Transverse colon (tissue), 4 donors: ENCODE data around the gene RNPEPL1. TPM values are rescaled to one million over a fixed set of nuclear protein-coding genes. Genes with fewer than 3 reads are reported as not detected.
A peak's percentile ranks its signal among the peaks of the same experiment; 100 is the strongest.

ENCODE experiments used
- DNase-seq: peaks from one replicate; pipeline ENCODE4 v3.0.0-alpha.2; 2019
- H3K27ac ChIP-seq, 4 donors: fragments of 200-600 bp; sonication (generic); 2 replicates each; pipeline ENCODE4 v1.5.1; 2016 to 2018; ENCODE audit warnings: inconsistent platforms in 4 of 4
- H3K27me3 ChIP-seq: fragments of 200-600 bp; sonication (generic); 2 replicates; pipeline ENCODE4 v1.5.1; 2017; ENCODE audit warnings: inconsistent platforms
- H3K36me3 ChIP-seq, 4 donors: fragments of 200-600 bp; sonication (generic); 2 replicates each; pipeline ENCODE4 v1.5.1; 2017 to 2019; ENCODE audit warnings: inconsistent platforms in 4 of 4
- H3K4me1 ChIP-seq, 4 donors: fragments of 200-600 bp; sonication (generic); 2 replicates each; pipeline ENCODE4 v1.5.1; 2017 to 2020; ENCODE audit warnings: inconsistent platforms in 4 of 4
- H3K4me3 ChIP-seq, 4 donors: fragments of 200-600 bp; sonication (generic); 1 replicate in 1 of 4; 2 replicates in 3 of 4; pipeline versions ENCODE4 v1.5.1 to v1.6.1; 2017 to 2019; ENCODE audit warnings: inconsistent platforms in 4 of 4
- H3K9me3 ChIP-seq, 2 donors: fragments of 200-600 bp; sonication (generic); 2 replicates each; pipeline ENCODE4 v1.5.1; 2017 to 2019; ENCODE audit warnings: inconsistent platforms in 2 of 2
- EP300 ChIP-seq: sonication (generic); formaldehyde crosslinking; IDR thresholded peaks from one replicate; pipeline ENCODE4 v1.6.1; 2017; ENCODE audit warnings: antibody characterized with exemption, low read depth
- POLR2A ChIP-seq: fragments of 450-650 bp; IDR thresholded peaks from one replicate; pipeline ENCODE4 v1.6.1; 2016; ENCODE audit warnings: antibody characterized with exemption, mild to moderate bottlenecking, moderate library complexity
- POLR2AphosphoS5 ChIP-seq, 3 donors: sonication (generic); formaldehyde crosslinking; IDR thresholded peaks; one replicate each; pipeline ENCODE4 v1.6.1; 2016; ENCODE audit warnings: antibody characterized with exemption in 3 of 3
- WGBS, 2 donors: methylation state at CpG; one replicate each; pipeline ENCODE4 v1.1.5; 2018; ENCODE audit warnings: low coverage in 1 of 2; 5-methylcytosine and 5-hydroxymethylcytosine counted together
- in situ Hi-C, 4 donors: fragments of 200-750 bp; cut with MboI; loops; one replicate each; pipeline versions ENCODE4 v1.15.0 to v1.15.1; 2017; ENCODE audit warnings: low sequenced_read_pairs in 3 of 4, low pct_ligation_motif_present in 1 of 4, low pct_unique_long_range_greater_than_20kb in 1 of 4
- intact Hi-C: fragments of 100-400 bp; cut with DNase I; formaldehyde crosslinking; loops from one replicate; pipeline ENCODE4 v1.15.1; 2023; ENCODE audit warnings: low total_unique reads
- total RNA-seq, 4 donors: library from RNA; depleted of rRNA; stranded (reverse); fragments of >200 nt; gene quantifications; one replicate each; pipeline ENCODE4 v1.1.0, GENCODE V29; 2016
- TF ChIP-seq, protein P1 (sequence below), 5 experiments: fragments of 200-600 bp in 3 of 5; fragments of 450-650 bp in 2 of 5; sonication (generic) in 3 of 5; IDR thresholded peaks; 1 replicate in 2 of 5; 2 replicates in 3 of 5; pipeline ENCODE4 v1.5.1; 2016 to 2017; ENCODE audit warnings: antibody characterized with exemption in 5 of 5, inconsistent platforms in 3 of 5, mild to moderate bottlenecking in 2 of 5, moderate library complexity in 1 of 5

The RNPEPL1 gene
- total RNA-seq, 4 donors from 2014 or later: 118 to 208 (median 151) TPM

DNA sequence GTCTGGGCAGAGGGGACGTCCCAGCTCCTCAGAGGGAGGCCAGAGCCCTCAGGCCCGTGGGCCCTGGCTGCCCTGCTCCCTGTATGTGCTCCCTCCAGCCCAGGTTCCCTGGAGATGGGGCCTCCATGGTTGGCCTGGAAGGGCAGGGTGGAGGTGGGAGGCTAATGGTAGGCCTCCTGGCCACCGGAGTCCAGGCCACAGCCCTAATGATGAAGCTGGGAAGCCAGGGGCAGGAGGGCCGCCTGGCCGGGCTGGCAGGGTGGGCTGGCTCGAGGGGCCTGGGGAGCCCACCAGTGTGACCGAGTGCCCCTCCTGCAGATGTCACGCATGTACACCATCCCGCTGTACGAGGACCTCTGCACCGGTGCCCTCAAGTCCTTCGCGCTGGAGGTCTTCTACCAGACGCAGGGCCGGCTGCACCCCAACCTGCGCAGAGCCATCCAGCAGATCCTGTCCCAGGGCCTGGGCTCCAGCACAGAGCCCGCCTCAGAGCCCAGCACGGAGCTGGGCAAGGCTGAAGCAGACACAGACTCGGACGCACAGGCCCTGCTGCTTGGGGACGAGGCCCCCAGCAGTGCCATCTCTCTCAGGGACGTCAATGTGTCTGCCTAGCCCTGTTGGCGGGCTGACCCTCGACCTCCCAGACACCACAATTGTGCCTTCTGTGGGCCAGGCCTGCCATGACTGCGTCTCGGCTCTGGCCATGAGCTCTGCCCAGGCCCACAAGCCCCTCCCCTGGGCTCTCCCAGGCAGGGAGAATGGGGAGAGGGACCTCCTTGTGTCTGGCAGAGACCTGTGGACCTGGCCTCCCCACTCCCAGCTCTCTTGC is 9.2 kb downstream of the RNPEPL1 start:
- Histone ChIP-seq H3K36me3 (peaks cover 0 to 23% (median 4%) of the 10 kb centered on the region in 4 donors), H3K4me1 (peaks cover 8 to 18% (median 12%) of the 10 kb centered on the region in 4 donors), H3K27ac (no peak overlapping the region), H3K9me3 (no peaks in the 10 kb centered on the region), H3K4me3 (no peak overlapping the region), H3K27me3 (no peaks in the 10 kb centered on the region)
- TF ChIP-seq, protein P1, sequence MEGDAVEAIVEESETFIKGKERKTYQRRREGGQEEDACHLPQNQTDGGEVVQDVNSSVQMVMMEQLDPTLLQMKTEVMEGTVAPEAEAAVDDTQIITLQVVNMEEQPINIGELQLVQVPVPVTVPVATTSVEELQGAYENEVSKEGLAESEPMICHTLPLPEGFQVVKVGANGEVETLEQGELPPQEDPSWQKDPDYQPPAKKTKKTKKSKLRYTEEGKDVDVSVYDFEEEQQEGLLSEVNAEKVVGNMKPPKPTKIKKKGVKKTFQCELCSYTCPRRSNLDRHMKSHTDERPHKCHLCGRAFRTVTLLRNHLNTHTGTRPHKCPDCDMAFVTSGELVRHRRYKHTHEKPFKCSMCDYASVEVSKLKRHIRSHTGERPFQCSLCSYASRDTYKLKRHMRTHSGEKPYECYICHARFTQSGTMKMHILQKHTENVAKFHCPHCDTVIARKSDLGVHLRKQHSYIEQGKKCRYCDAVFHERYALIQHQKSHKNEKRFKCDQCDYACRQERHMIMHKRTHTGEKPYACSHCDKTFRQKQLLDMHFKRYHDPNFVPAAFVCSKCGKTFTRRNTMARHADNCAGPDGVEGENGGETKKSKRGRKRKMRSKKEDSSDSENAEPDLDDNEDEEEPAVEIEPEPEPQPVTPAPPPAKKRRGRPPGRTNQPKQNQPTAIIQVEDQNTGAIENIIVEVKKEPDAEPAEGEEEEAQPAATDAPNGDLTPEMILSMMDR (IDR thresholded peaks at IDR 0.05): no peak
- TF ChIP-seq EP300 (no peak), POLR2AphosphoS5 (IDR thresholded peaks at IDR 0.05) (no peak), POLR2A (no peak)
- WGBS, 2 donors: 89% methylated on average over 26 of the region's 26 CpGs; no CpG with 5 or more reads in 1 of the 2 donors
- in situ Hi-C loops (no loop called here), intact Hi-C loops (no loop called here)
- no peak for DNase-seq

- Histone ChIP-seq H3K4me1 (peaks cover 8 to 18% (median 12%) of the 10 kb centered on the region in 4 donors), H3K27ac (no peak overlapping the region), H3K9me3 (no peaks in the 10 kb centered on the region), H3K4me3 (no peak overlapping the region), H3K27me3 (no peaks in the 10 kb centered on the region), H3K36me3 (peaks cover 0 to 23% (median 4%) of the 10 kb centered on the region in 4 donors)
- in situ Hi-C loops (no loop called here), intact Hi-C loops (no loop called here)
- TF ChIP-seq EP300 (no peak), POLR2AphosphoS5 (IDR thresholded peaks at IDR 0.05) (no peak), POLR2A (no peak)
- TF ChIP-seq, protein P1 (IDR thresholded peaks at IDR 0.05): no peak
- 96% methylated on average over 9 of the region's 9 CpGs; no CpG with 5 or more reads in 1 of the 2 donors for WGBS, 2 donors
- no peak for DNase-seq
Observed at GRCh38 chr2:240578110-240578450, 9.8 kb downstream of the RNPEPL1 start.

- H3K36me3 ChIP-seq: peaks cover 0 to 23% (median 4%) of the 10 kb centered on the region in 4 donors
- no peak overlapping the region for H3K27ac ChIP-seq
- in situ Hi-C loops (no loop called here), intact Hi-C loops (no loop called here)
- DNase-seq: no peak
- no peak overlapping the region for H3K4me3 ChIP-seq
- WGBS, 2 donors: 96% methylated on average over 8 of the region's 8 CpGs; no CpG with 5 or more reads in 1 of the 2 donors
- TF ChIP-seq EP300: no peak
- no peak for TF ChIP-seq POLR2AphosphoS5 (IDR thresholded peaks at IDR 0.05)
- TF ChIP-seq POLR2A: no peak
- TF ChIP-seq, protein P1 (IDR thresholded peaks at IDR 0.05): no peak
- H3K4me1 ChIP-seq: peaks cover 8 to 18% (median 12%) of the 10 kb centered on the region in 4 donors
- no peaks in the 10 kb centered on the region for H3K9me3 ChIP-seq
- H3K27me3 ChIP-seq: no peaks in the 10 kb centered on the region
Observed at GRCh38 chr2:240578488-240578887, 10.2 kb downstream of the RNPEPL1 start.

DNA sequence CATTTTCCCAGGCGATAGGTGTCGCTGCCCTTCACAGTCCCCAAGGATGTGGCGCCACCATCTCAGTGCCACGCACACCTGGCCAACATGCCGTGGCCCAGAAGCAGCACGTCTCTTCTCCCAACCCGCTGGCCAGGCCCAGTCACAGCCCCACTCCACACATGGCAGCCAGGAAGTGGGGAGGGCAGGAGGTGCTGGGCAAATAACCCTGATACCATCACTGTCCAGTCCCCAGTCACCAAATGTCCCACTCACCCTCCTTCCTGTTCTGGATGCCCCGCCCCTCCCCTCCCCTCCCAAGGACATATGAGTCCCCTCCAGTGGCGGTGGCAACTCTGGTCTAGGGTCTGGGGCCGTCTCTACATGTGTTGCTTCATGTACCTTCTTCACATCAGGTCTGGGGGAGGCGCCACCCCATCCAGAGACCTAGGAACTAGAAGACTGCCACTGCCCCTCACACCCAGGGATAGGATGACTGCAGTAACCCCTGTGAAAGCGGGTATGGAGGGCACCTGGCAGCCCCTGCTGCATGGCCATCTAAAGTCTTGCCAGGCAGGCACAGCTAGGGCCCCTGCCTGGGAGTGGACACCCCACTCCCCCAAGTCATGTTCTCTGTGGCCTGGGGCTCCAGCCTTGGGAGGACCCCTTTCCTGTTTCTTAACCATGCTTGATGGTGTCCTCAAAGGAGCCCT is 10.9 kb downstream of the RNPEPL1 start:
- DNase-seq: no peak
- intact Hi-C loops (no loop called here), in situ Hi-C loops (no loop called here)
- Histone ChIP-seq H3K4me3 (no peak overlapping the region), H3K27ac (peak overlapping the region; percentile 23 to 69 (median 49)), H3K36me3 (peaks cover 0 to 23% (median 4%) of the 10 kb centered on the region in 4 donors), H3K27me3 (no peaks in the 10 kb centered on the region), H3K9me3 (no peaks in the 10 kb centered on the region), H3K4me1 (peaks cover 8 to 19% (median 12%) of the 10 kb centered on the region in 4 donors)
- 91% methylated on average over 11 of the region's 12 CpGs; no CpG with 5 or more reads in 1 of the 2 donors for whole genome bisulfite sequencing, 2 donors
- TF ChIP-seq POLR2A (no peak), POLR2AphosphoS5 (IDR thresholded peaks at IDR 0.05) (no peak), EP300 (no peak)
- TF ChIP-seq, protein P1 (IDR thresholded peaks at IDR 0.05): no peak
